ENCODE measurements around the gene ITGA7.

DNA sequence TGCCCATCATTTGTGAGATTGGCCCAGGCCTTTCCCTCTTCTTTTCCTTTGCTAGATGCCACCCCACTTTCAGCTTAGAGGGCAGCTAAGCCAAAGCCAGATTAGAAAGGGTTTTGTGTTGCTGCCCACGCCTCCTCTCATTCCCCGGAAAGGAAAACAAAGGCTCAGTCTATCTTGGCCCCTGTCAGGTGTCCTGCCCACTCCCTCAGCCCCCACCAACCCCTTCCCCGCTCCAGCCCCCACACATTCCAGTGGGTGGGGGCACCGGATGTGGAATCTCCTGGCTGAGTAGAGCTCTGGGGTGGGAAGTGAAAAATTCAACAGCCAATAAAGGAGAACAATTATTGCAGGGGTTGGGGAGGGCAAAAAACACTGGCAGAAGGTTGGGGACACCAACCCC lies 10.3 kb upstream of the ITGA7 start:
- TF ChIP-seq POLR2A (IDR thresholded peaks at IDR 0.05) (no peak), EP300 (IDR thresholded peaks at IDR 0.05) (no peak)
- TF ChIP-seq, protein P1, sequence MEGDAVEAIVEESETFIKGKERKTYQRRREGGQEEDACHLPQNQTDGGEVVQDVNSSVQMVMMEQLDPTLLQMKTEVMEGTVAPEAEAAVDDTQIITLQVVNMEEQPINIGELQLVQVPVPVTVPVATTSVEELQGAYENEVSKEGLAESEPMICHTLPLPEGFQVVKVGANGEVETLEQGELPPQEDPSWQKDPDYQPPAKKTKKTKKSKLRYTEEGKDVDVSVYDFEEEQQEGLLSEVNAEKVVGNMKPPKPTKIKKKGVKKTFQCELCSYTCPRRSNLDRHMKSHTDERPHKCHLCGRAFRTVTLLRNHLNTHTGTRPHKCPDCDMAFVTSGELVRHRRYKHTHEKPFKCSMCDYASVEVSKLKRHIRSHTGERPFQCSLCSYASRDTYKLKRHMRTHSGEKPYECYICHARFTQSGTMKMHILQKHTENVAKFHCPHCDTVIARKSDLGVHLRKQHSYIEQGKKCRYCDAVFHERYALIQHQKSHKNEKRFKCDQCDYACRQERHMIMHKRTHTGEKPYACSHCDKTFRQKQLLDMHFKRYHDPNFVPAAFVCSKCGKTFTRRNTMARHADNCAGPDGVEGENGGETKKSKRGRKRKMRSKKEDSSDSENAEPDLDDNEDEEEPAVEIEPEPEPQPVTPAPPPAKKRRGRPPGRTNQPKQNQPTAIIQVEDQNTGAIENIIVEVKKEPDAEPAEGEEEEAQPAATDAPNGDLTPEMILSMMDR (IDR thresholded peaks at IDR 0.05) = no peak
